OCI-LY1 (cell line): ENCODE results near the gene SFTPB.

Experiments used
- H2AFZ ChIP-seq: fragments of 200-600 bp; sonication (generic), shearing (Covaris generic); 2 replicates; pipeline ENCODE4 v1.6.0; 2014; ENCODE audit warnings: antibody characterized with exemption, mild to moderate bottlenecking, low read length
- H3F3A ChIP-seq: fragments of 200-600 bp; sonication (generic), shearing (Covaris generic); 2 replicates; pipeline ENCODE4 v1.6.0; 2014; ENCODE audit warnings: mild to moderate bottlenecking, antibody characterized with exemption, low read length, moderate library complexity; ENCODE audit not compliant: insufficient read depth
- H3K27ac ChIP-seq: fragments of 200-600 bp; sonication (generic); 2 replicates; pipeline ENCODE4 v1.5.1; 2014; ENCODE audit warnings: low read length, mixed run types, mild to moderate bottlenecking, low read depth; ENCODE audit not compliant: poor library complexity, severe bottlenecking
- H3K27me3 ChIP-seq: fragments of 200-600 bp; sonication (generic); 2 replicates; pipeline ENCODE4 v1.6.0; 2014; ENCODE audit warnings: antibody characterized with exemption, mild to moderate bottlenecking, low read length, moderate library complexity; ENCODE audit not compliant: insufficient read depth
- H3K36me3 ChIP-seq: fragments of 200-600 bp; sonication (generic); 2 replicates; pipeline ENCODE4 v1.6.1; 2014; ENCODE audit warnings: mild to moderate bottlenecking, antibody characterized with exemption, low read length, moderate library complexity, mixed read lengths; ENCODE audit not compliant: insufficient read depth
- H3K4me1 ChIP-seq: fragments of 200-600 bp; sonication (generic); 2 replicates; pipeline ENCODE4 v1.5.1; 2014; ENCODE audit warnings: mild to moderate bottlenecking, low read length, moderate library complexity; ENCODE audit not compliant: insufficient read depth, severe bottlenecking
- H3K4me2 ChIP-seq: fragments of 200-600 bp; sonication (generic), shearing (Covaris generic); 2 replicates; pipeline ENCODE4 v1.6.1; 2014; ENCODE audit warnings: low read length
- H3K4me3 ChIP-seq: fragments of 200-600 bp; sonication (generic); 2 replicates; pipeline ENCODE4 v1.5.1; 2014; ENCODE audit warnings: low read length, low read depth, mild to moderate bottlenecking, mixed read lengths; ENCODE audit not compliant: poor library complexity, severe bottlenecking
- H3K79me2 ChIP-seq: fragments of 200-600 bp; shearing (Covaris generic); 2 replicates; pipeline ENCODE4 v1.6.1; 2016; ENCODE audit warnings: mixed run types, low read length, mixed read lengths; ENCODE audit not compliant: insufficient read depth
- H3K9ac ChIP-seq: fragments of 200-600 bp; sonication (generic), shearing (Covaris generic); 2 replicates; pipeline ENCODE4 v1.6.1; 2014; ENCODE audit warnings: mild to moderate bottlenecking, low read length, mixed read lengths
- H3K9me2 ChIP-seq: fragments of 200-600 bp; sonication (generic), shearing (Covaris generic); 2 replicates; pipeline ENCODE4 v1.6.1; 2014; ENCODE audit warnings: low read depth, mild to moderate bottlenecking, low read length, mixed read lengths
- H3K9me3 ChIP-seq: fragments of 200-600 bp; shearing (Covaris generic); 2 replicates; pipeline ENCODE4 v1.6.1; 2014; ENCODE audit warnings: low read length, mixed read lengths
- H4K20me1 ChIP-seq: fragments of 200-600 bp; sonication (generic), shearing (Covaris generic); 2 replicates; pipeline ENCODE4 v1.6.0; 2016; ENCODE audit warnings: mild to moderate bottlenecking, low read length; ENCODE audit not compliant: insufficient read depth
- EZH2 ChIP-seq: fragments of 200-600 bp; sonication (generic), shearing (Covaris generic); IDR thresholded peaks from 2 replicates; pipeline ENCODE4 v1.8.0; 2017; ENCODE audit warnings: borderline replicate concordance, mixed run types, mild to moderate bottlenecking, antibody characterized with exemption, low read length, moderate library complexity, mixed read lengths
- TF ChIP-seq, protein P1 (sequence below): fragments of 200-600 bp; sonication (generic), shearing (Covaris generic); IDR thresholded peaks from 2 replicates; pipeline ENCODE4 v1.5.1; 2017; ENCODE audit warnings: mild to moderate bottlenecking, antibody characterized with exemption, low read length, moderate library complexity, mixed read lengths

Gene SFTPB

DNA sequence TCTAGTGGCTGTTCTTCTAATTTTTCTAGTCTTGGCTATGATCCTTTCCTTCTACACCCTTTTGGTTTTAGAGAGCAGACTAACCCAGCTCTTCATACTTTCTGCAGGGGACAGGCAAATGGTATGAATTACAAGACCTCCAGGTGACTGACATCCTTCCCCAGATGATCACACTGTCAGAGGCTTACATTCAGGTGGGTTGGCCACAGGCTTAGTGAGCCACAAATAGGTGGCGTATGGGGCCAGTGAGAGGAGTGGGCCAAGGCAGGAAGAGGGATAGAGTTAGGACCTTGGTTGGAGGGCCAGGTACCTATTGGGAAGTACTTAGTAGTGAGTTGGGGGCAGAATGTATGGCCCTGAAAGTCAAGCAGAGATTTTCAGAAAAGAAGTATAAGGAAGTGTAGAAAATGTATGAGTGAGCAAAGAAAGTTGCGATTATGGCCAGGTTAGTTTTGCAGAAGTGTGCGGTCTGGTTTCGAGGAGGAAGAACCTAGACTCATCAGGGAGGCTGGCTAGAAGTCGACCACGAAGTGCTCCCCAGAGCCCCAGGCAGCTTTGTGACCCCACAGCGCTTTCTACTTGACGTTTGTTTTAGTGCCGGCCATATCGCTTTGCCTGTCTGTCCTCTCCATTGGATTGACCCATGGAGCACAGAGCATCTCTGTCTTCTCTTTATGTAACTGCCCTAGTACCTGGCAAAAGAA lies 20.0 kb downstream of the SFTPB start:
- H3K36me3 ChIP-seq, result peaks cover 95% of the 10 kb centered on the region
- H3K4me2 ChIP-seq, result no peak overlapping the region
- H3K4me1 ChIP-seq, result no peaks in the 10 kb centered on the region

DNA sequence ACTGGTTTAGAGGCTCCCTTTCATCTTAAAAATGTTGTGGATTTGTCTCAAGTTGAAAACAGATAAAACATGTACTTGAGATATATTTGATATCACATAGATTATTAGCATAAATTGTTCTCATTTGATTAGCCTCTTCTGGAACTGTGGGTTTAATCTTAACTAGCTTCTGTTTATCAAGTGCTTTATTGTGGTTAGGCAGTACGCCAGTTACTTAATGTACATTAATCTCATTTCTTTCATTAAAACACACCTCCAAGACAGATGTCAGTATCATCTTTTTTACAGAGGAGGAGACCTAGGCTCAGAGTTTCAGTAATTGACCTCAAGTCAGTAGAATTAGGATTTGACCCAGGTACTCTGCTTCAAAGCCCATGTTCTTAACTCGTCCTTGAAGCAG lies 21.8 kb downstream of the SFTPB start:
- no peaks in the 10 kb centered on the region for H4K20me1 ChIP-seq
- no peak overlapping the region for H2AFZ ChIP-seq
- no peak overlapping the region for H3K27ac ChIP-seq
- no peaks in the 10 kb centered on the region for H3K9me3 ChIP-seq
- H3K36me3 ChIP-seq, result peaks cover 96% of the 10 kb centered on the region
- H3K27me3 ChIP-seq, result no peaks in the 10 kb centered on the region
- H3K4me3 ChIP-seq, result no peak overlapping the region
- no peak overlapping the region for H3K9ac ChIP-seq
- no peak overlapping the region for H3K4me2 ChIP-seq
- no peak for TF ChIP-seq EZH2
- TF ChIP-seq, protein P1, sequence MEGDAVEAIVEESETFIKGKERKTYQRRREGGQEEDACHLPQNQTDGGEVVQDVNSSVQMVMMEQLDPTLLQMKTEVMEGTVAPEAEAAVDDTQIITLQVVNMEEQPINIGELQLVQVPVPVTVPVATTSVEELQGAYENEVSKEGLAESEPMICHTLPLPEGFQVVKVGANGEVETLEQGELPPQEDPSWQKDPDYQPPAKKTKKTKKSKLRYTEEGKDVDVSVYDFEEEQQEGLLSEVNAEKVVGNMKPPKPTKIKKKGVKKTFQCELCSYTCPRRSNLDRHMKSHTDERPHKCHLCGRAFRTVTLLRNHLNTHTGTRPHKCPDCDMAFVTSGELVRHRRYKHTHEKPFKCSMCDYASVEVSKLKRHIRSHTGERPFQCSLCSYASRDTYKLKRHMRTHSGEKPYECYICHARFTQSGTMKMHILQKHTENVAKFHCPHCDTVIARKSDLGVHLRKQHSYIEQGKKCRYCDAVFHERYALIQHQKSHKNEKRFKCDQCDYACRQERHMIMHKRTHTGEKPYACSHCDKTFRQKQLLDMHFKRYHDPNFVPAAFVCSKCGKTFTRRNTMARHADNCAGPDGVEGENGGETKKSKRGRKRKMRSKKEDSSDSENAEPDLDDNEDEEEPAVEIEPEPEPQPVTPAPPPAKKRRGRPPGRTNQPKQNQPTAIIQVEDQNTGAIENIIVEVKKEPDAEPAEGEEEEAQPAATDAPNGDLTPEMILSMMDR, result no peak
- no peaks in the 10 kb centered on the region for H3K4me1 ChIP-seq
- H3K9me2 ChIP-seq, result no peaks in the 10 kb centered on the region
- no peaks in the 10 kb centered on the region for H3K79me2 ChIP-seq
- no peaks in the 10 kb centered on the region for H3F3A ChIP-seq

More for the DNA sequence above, 20.0 kb downstream of the SFTPB start:
- Histone ChIP-seq H4K20me1 (no peaks in the 10 kb centered on the region), H3K4me3 (no peak overlapping the region), H2AFZ (no peak overlapping the region), H3F3A (no peaks in the 10 kb centered on the region), H3K9me3 (no peaks in the 10 kb centered on the region), H3K27ac (no peak overlapping the region), H3K9me2 (no peaks in the 10 kb centered on the region), H3K9ac (no peak overlapping the region), H3K27me3 (no peaks in the 10 kb centered on the region), H3K79me2 (no peaks in the 10 kb centered on the region)
- TF ChIP-seq, protein P1, result no peak
- no peak for TF ChIP-seq EZH2

DNA sequence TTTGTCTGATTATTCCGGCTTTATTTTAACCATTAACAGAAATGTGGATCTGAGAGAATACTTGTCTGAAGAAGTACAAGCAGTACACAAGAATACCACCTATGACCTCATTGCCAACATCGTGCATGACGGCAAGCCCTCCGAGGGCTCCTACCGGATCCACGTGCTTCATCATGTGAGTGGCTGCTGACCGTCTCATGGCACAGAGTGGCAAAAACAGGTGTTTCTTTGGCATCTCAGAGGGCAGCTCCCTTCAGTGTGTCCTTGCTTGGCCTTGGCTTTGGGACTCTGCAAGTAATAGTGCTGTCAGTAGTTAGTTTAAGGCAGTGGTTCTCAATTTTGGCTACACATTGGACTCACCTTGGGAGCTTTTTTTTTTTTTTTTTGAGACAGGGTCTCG lies 23.1 kb downstream of the SFTPB start:
- H3K27me3 ChIP-seq, result no peaks in the 10 kb centered on the region
- H3K4me1 ChIP-seq, result no peaks in the 10 kb centered on the region
- H3K4me3 ChIP-seq, result no peak overlapping the region
- H3K4me2 ChIP-seq, result no peak overlapping the region
- H3F3A ChIP-seq, result no peaks in the 10 kb centered on the region
- H3K9me2 ChIP-seq, result no peaks in the 10 kb centered on the region
- H3K79me2 ChIP-seq, result no peaks in the 10 kb centered on the region
- no peak overlapping the region for H3K27ac ChIP-seq
- no peak overlapping the region for H2AFZ ChIP-seq
- no peak overlapping the region for H3K9ac ChIP-seq
- no peaks in the 10 kb centered on the region for H3K9me3 ChIP-seq
- TF ChIP-seq EZH2, result no peak
- TF ChIP-seq, protein P1, result no peak
- peaks cover 97% of the 10 kb centered on the region for H3K36me3 ChIP-seq
- H4K20me1 ChIP-seq, result no peaks in the 10 kb centered on the region
